Measurements from ENCODE around the gene SEPTIN2.
A peak's percentile ranks its signal among the peaks of the same experiment; 100 is the strongest.

Gene SEPTIN2

DNA sequence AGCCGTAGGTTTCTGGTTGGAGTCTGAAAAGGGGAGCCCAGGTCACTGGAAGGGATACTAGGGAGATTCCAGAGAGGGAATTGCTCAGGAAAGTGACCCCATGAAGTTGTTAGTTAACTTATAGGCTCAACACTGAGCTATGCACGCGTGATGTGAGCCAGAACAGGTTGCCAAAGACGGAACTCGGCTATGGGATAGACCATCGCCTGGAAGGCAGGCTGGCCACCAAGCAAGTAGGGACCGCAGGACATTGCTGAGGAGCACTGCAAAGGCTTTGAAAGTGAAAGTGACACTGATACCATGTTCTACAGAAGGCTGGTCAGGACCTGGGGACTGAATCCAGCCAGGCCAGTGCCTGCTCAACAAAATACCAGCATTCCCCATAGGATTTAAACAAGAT, 47.7 kb downstream of the SEPTIN2 start:
- H3K27ac ChIP-seq = no peak overlapping the region
- TF ChIP-seq, protein P1, sequence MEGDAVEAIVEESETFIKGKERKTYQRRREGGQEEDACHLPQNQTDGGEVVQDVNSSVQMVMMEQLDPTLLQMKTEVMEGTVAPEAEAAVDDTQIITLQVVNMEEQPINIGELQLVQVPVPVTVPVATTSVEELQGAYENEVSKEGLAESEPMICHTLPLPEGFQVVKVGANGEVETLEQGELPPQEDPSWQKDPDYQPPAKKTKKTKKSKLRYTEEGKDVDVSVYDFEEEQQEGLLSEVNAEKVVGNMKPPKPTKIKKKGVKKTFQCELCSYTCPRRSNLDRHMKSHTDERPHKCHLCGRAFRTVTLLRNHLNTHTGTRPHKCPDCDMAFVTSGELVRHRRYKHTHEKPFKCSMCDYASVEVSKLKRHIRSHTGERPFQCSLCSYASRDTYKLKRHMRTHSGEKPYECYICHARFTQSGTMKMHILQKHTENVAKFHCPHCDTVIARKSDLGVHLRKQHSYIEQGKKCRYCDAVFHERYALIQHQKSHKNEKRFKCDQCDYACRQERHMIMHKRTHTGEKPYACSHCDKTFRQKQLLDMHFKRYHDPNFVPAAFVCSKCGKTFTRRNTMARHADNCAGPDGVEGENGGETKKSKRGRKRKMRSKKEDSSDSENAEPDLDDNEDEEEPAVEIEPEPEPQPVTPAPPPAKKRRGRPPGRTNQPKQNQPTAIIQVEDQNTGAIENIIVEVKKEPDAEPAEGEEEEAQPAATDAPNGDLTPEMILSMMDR (conservative IDR thresholded peaks at IDR 0.05) = no peak

DNA sequence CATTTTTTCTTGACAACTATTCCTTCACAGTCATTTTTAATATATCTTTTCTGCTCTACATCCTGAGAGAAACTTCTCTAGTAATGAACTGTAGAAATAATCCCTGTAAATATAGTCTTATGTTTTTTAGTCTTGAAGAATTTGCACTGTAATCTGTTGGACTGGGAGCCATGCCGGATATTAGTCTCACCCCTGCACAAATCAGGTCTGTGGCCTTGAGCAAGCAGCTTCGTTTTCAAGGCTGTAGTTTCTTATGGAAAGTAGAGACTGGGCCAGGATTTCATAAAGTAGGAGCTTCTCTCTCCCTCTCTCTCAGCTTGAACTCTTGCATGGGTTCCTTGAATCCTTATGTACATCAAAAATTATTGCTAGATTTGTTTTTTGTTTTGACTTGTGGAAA, 49.1 kb downstream of the SEPTIN2 start:
- H3K27ac ChIP-seq = no peak overlapping the region
- TF ChIP-seq, protein P1 (conservative IDR thresholded peaks at IDR 0.05) = no peak

GRCh38 chr2:241366678-241367077, 51.0 kb downstream of the SEPTIN2 start:
- TF ChIP-seq, protein P1 (conservative IDR thresholded peaks at IDR 0.05) = no peak
- no peak overlapping the region for H3K27ac ChIP-seq

DNA sequence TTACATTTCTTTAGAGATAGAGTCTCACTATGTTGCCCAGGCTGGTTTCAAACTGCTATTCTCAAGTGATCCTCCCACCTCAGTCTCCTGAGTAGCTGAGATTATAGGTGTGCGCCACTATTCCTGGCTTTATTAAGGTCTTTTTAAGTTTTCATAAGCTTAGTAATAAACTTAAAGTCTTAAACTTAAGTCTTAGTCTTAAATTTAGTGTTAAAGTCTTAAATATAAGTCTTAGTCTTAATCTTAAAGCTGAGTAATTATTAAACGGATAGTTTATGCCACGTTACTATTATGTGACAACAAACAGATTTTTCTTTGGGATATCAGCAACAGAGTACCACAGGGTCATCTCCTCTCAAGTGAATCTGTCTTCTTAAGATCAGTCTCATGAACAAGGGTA, 52.9 kb downstream of the SEPTIN2 start:
- TF ChIP-seq, protein P1 (conservative IDR thresholded peaks at IDR 0.05) = no peak
- H3K27ac ChIP-seq = no peak overlapping the region

DNA sequence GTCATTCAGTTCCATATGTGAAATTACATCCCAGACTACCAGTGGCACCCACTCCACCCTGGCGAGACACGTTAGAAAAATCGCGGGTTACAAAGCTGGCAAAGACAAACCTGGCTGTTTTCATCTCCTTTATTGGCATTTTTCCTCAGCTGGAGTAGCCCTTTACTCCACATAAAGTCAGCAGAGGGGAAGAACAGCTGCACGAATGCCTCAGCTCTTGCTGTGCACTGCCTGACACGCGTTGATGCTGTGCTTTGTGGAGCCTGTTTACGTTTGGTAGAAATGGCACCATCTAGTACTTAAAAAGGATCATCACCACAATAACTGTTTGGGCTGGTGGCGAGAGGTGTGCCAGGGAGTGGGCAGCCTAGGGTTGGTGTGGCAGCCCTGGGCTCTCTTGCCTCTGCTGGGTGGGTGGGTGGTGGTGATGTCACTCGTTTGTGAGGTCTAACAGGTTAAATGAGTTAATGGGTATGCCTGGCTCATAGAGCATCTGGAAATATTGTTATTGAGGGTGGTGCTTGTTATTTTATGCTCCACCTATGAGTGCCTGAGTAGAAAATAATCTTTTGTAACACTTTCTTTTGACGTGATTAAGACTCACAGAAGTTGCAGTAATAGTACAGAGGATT, 56.8 kb downstream of the SEPTIN2 start:
- TF ChIP-seq, protein P1 (conservative IDR thresholded peaks at IDR 0.05) = no peak
- peak overlapping the region; percentile 84; the same call in 1 of the 2 replicates for H3K27ac ChIP-seq

DNA sequence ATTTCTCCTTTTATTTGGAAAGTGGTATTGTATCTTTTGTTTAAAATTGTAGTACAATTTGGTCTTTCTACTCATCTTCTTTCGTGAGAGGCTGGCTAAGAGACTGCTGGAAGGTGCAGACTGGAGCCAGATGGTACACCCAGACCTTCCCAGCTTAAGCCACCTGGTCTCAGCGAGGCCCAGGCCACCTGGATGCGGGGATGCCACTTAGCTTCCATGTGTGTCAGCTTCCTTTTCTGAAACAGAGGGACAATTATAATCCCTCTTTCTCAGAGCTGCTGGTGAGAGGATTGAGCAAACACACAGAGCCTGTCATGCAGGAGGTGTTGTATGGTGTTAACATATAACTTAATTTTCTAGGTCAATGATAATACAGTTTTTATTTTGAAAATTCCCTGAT, 57.7 kb downstream of the SEPTIN2 start:
- peak overlapping the region; percentile 84 for H3K27ac ChIP-seq
- TF ChIP-seq, protein P1 (conservative IDR thresholded peaks at IDR 0.05) = no peak

DNA sequence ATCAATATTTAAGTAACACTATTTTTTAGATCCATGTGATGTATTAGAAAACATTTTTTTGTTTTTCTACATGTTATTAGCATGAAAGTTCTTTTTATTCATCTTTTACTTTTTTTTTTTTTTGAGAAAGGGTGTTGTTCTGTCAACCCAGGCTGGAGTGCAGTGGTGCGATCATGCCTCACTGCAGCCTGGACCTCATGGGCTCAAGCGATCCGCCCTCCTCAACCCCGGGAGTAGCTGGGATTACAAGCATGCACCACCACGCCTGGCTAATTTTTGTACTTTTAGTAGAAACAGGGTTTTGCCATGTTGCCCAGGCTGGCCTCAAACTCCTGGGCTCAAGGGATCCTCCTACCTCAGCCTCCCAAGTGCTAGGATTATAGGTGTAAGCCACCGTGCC, 58.2 kb downstream of the SEPTIN2 start:
- H3K27ac ChIP-seq = peak overlapping the region; percentile 84

- TF ChIP-seq, protein P1 (conservative IDR thresholded peaks at IDR 0.05) = no peak
- peak overlapping the region; percentile 84 for H3K27ac ChIP-seq
These were observed 59.6 kb downstream of the SEPTIN2 start for GRCh38 chr2:241375300-241375699.

All from VCaP (cell line).